B cell (primary cell): ENCODE data around the gene PLA2G4C. TPM values are rescaled to one million over a fixed set of nuclear protein-coding genes. Genes with fewer than 3 reads are reported as not detected.
"Not testable (repeated sequence)": the region's sequence is repeated elsewhere in the genome, so short reads cannot be mapped to it uniquely, and the experiment has no call there.

Experiments used
- ATAC-seq: fragments of 200-7000 bp; cut with Tn5 transposase; one replicate; pipeline ENCODE4 v1.10.0; 2021; ENCODE audit warnings: low read depth, mild to moderate bottlenecking, moderate number of reproducible peaks, moderate library complexity
- CTCF ChIA-PET: fragments of 350-600 bp; sonication (Branson Sonifier 250); formaldehyde crosslinking; loops from one replicate; lab custom pipeline; 2021; ENCODE audit warnings: antibody characterized with exemption, inconsistent platforms; lab: Charles Lee
- POLR2A ChIA-PET: fragments of 350-600 bp; sonication (Branson Sonifier 250); formaldehyde crosslinking; loops from one replicate; lab custom pipeline; 2021; ENCODE audit warnings: antibody characterized with exemption; lab: Charles Lee
- DNase-seq: peaks from one replicate; pipeline ENCODE4 v3.0.0; 2013
- H2AFZ ChIP-seq: 2 replicates; pipeline ENCODE4 v1.6.1; 2012; ENCODE audit warnings: mild to moderate bottlenecking, low read depth, low read length; ENCODE audit not compliant: insufficient read depth, poor library complexity, severe bottlenecking
- H3K27ac ChIP-seq, 2 donors: 1 replicate in 1 of 2; 2 replicates in 1 of 2; pipeline ENCODE4 v1.5.1; 2012 to 2013; ENCODE audit warnings: low read length in 2 of 2, mild to moderate bottlenecking in 2 of 2, moderate library complexity in 1 of 2
- H3K27me3 ChIP-seq, 4 experiments: fragments of 200-600 bp in 1 of 4; sonication (generic) in 1 of 4; replicated peaks in 1 of 4; 1 replicate in 2 of 4; 2 replicates in 2 of 4; pipeline versions ENCODE4 v1.6.1 to v1.7.0; 2013 to 2016; ENCODE audit warnings: low read length in 3 of 4, mild to moderate bottlenecking in 2 of 4, mixed read lengths in 1 of 4, moderate library complexity in 1 of 4; ENCODE audit not compliant: insufficient read depth in 4 of 4, control insufficient read depth in 3 of 4; ENCODE audit errors: control extremely low read depth in 1 of 4
- H3K36me3 ChIP-seq, 2 experiments: replicated peaks in 1 of 2; 1 replicate in 1 of 2; 2 replicates in 1 of 2; pipeline versions ENCODE4 v1.6.1 to v1.7.1; 2013; ENCODE audit warnings: low read length in 1 of 2; ENCODE audit not compliant: insufficient read depth in 2 of 2, control insufficient read depth in 1 of 2; ENCODE audit errors: control extremely low read depth in 1 of 2, extremely low read depth in 1 of 2
- H3K4me1 ChIP-seq, 2 donors: fragments of 200-600 bp in 1 of 2; sonication (generic) in 1 of 2; 1 replicate in 1 of 2; 2 replicates in 1 of 2; pipeline versions ENCODE4 v1.5.1 to v1.6.1; 2013 to 2017; ENCODE audit warnings: low read length in 2 of 2; ENCODE audit not compliant: control insufficient read depth in 2 of 2, insufficient read depth in 2 of 2
- H3K4me2 ChIP-seq: replicated peaks from 2 replicates; pipeline ENCODE3; 2012; ENCODE audit warnings: mild to moderate bottlenecking, low read depth, low read length; ENCODE audit not compliant: poor library complexity, severe bottlenecking
- H3K4me3 ChIP-seq, 5 experiments: fragments of 200-600 bp in 1 of 5; sonication (generic) in 1 of 5; 1 replicate in 3 of 5; 2 replicates in 2 of 5; pipeline versions ENCODE4 v1.5.1 to v1.7.0; 2011 to 2016; ENCODE audit warnings: low read length in 4 of 5, mild to moderate bottlenecking in 4 of 5, low read depth in 2 of 5, control low read depth in 1 of 5, moderate library complexity in 1 of 5; ENCODE audit not compliant: insufficient read depth in 1 of 5; ENCODE audit errors: control extremely low read depth in 1 of 5, extremely low read depth in 1 of 5
- H3K79me2 ChIP-seq: fragments of 200-600 bp; sonication (generic); one replicate; pipeline ENCODE4 v1.6.0; 2016; ENCODE audit warnings: low read length; ENCODE audit not compliant: control insufficient read depth, insufficient read depth
- H3K9ac ChIP-seq: fragments of 200-600 bp; sonication (generic); 2 replicates; pipeline ENCODE4 v1.6.1; 2017; ENCODE audit warnings: mild to moderate bottlenecking, low read length, moderate library complexity
- H3K9me3 ChIP-seq, 3 donors: one replicate each; pipeline versions ENCODE4 v1.6.1 to v1.7.1; 2013; ENCODE audit warnings: low read length in 2 of 3; ENCODE audit not compliant: control insufficient read depth in 2 of 3, insufficient read depth in 1 of 3; ENCODE audit errors: control extremely low read depth in 1 of 3
- H4K20me1 ChIP-seq: 2 replicates; pipeline ENCODE4 v1.6.0; 2012; ENCODE audit warnings: mild to moderate bottlenecking, low read length; ENCODE audit not compliant: insufficient read depth, control insufficient read depth, poor library complexity, severe bottlenecking
- H3K27ac Mint-ChIP-seq: one replicate; pipeline ENCODE4 v1.8.0; 2021; ENCODE audit warnings: mixed read lengths
- H3K27me3 Mint-ChIP-seq: one replicate; pipeline ENCODE4 v1.8.0; 2021; ENCODE audit warnings: mixed read lengths
- H3K4me1 Mint-ChIP-seq: one replicate; pipeline ENCODE4 v1.8.0; 2021; ENCODE audit warnings: mixed read lengths
- H3K4me3 Mint-ChIP-seq: one replicate; pipeline ENCODE4 v1.8.0; 2021; ENCODE audit warnings: mixed read lengths
- H3K9me3 Mint-ChIP-seq: one replicate; pipeline ENCODE4 v1.8.0; 2022; ENCODE audit warnings: mixed read lengths; ENCODE audit not compliant: insufficient read depth
- CTCF ChIP-seq: fragments of 200-600 bp; IDR thresholded peaks from one replicate; pipeline ENCODE4 v1.8.0; 2022; ENCODE audit warnings: antibody characterized with exemption, mild to moderate bottlenecking
- EZH2 ChIP-seq: IDR thresholded peaks from 2 replicates; pipeline ENCODE4 v1.6.1; 2012; ENCODE audit warnings: borderline replicate concordance, low read depth, mild to moderate bottlenecking, moderate library complexity, low read length; ENCODE audit not compliant: insufficient read depth, poor library complexity, severe bottlenecking
- WGBS: methylation state at CpG from one replicate; pipeline ENCODE4 v1.1.5; 2013; ENCODE audit warnings: missing lambda C conversion rate; ENCODE audit not compliant: insufficient coverage; 5-methylcytosine and 5-hydroxymethylcytosine counted together
- intact Hi-C: fragments of 100-400 bp; cut with micrococcal nuclease; formaldehyde crosslinking; loops from one replicate; pipeline ENCODE4 v1.10.0; 2022
- polyA plus RNA-seq: library from polyadenylated mRNA; depleted of rRNA; stranded (reverse); fragments of >200 nt; gene quantifications from 2 replicates; pipeline ENCODE4 v1.2.3, GENCODE V29; 2012
- total RNA-seq, 2 donors: library from RNA; stranded (reverse); fragments of 120-200 nt in 1 of 2; gene quantifications; 1 replicate in 1 of 2; 2 replicates in 1 of 2; pipeline versions ENCODE4 v1.2.3 to v1.2.4, GENCODE V29; 2013 to 2022

The PLA2G4C gene
- total and polyA plus RNA-seq, 2 donors (not counting 1 experiment from before 2014, with no cell fraction given) = 11.1 to 12.3 TPM

DNA sequence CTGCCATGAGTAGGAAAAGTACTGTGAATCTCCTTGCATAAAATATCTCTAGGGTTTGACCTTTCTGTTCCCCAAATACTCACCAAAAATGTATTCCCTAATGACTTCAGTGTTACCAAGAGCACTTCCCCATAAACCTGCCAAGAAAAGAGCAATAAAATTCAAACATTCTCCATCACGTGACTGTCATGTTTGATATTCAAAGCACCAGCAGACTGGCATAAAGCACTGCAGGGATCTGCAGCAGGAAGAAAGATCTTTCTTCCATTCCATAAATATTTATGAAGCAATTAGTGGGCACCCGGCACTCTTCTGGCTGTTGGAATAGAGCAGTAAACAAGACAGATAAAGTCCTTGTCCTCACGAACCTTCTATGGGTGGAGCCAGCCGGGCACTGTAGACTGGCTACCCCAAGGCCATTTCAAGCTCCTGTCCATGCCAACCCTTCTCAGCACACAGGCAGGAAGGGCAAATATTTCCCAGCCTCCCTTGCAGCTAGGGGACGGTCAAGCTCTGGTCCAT is 20.3 kb downstream of the PLA2G4C start:
- Mint-ChIP-seq H3K4me1 (peaks cover 2% of the 10 kb centered on the region), H3K27ac (no peak overlapping the region), H3K27me3 (peaks cover 4% of the 10 kb centered on the region), H3K9me3 (peaks cover 4% of the 10 kb centered on the region), H3K4me3 (no peak overlapping the region)
- Histone ChIP-seq H4K20me1 (no peaks in the 10 kb centered on the region), H3K79me2 (no peaks in the 10 kb centered on the region), H2AFZ (no peak overlapping the region), H3K4me2 (no peak overlapping the region), H3K9me3 (peaks cover 0 to 13% (median 2%) of the 10 kb centered on the region in 3 donors), H3K27ac (no peak overlapping the region), H3K9ac (no peak overlapping the region), H3K4me1 (no peaks in the 10 kb centered on the region), H3K27me3 (no peaks in the 10 kb centered on the region), H3K4me3 (no peak overlapping the region), H3K36me3 (no peaks in the 10 kb centered on the region)
- CTCF ChIA-PET = no interaction called here
- TF ChIP-seq EZH2 (no peak), CTCF (no peak)
- 91% methylated on average over 4 of the region's 5 CpGs for WGBS
- DNase-seq (no peak), ATAC-seq (no peak)
- intact Hi-C loops = no loop called here
- POLR2A ChIA-PET = no interaction called here

- H3K4me2 ChIP-seq, H3K27ac Mint-ChIP-seq, H3K27ac ChIP-seq, H3K4me3 ChIP-seq, H3K4me1 Mint-ChIP-seq, H2AFZ ChIP-seq, H4K20me1 ChIP-seq, POLR2A ChIA-PET, H3K36me3 ChIP-seq, CTCF ChIA-PET, H3K9me3 Mint-ChIP-seq, DNase-seq, H3K9ac ChIP-seq, H3K4me3 Mint-ChIP-seq, H3K4me1 ChIP-seq, intact Hi-C loops, H3K9me3 ChIP-seq, ATAC-seq, H3K79me2 ChIP-seq, H3K27me3 ChIP-seq: not testable (repeated sequence)
- H3K27me3 Mint-ChIP-seq = peaks cover 10% of the 10 kb centered on the region
- 80% methylated on average over 1 of the region's 6 CpGs for WGBS
These were observed 21.6 kb downstream of the PLA2G4C start for GRCh38 chr19:48088991-48089390.
